Sigmoid colon (tissue), 7 donors: ENCODE measurements around the gene ARHGAP18. TPM values are rescaled to one million over a fixed set of nuclear protein-coding genes. Genes with fewer than 3 reads are reported as not detected.

Experiments
- DNase-seq: peaks from one replicate; pipeline ENCODE4 v3.0.0-alpha.2; 2019
- H3K27ac ChIP-seq, 4 donors: fragments of 200-600 bp; sonication (generic); one replicate each; pipeline ENCODE4 v1.5.1; 2016 to 2019; ENCODE audit warnings: mild to moderate bottlenecking in 1 of 4
- H3K27me3 ChIP-seq, 3 donors: fragments of 200-600 bp; sonication (generic); one replicate each; pipeline ENCODE4 v1.5.1; 2019; ENCODE audit warnings: mild to moderate bottlenecking in 1 of 3
- H3K36me3 ChIP-seq, 4 donors: fragments of 200-600 bp; sonication (generic); one replicate each; pipeline ENCODE4 v1.5.1; 2016 to 2019
- H3K4me1 ChIP-seq, 4 donors: fragments of 200-600 bp; sonication (generic); one replicate each; pipeline ENCODE4 v1.5.1; 2017 to 2019
- H3K4me3 ChIP-seq, 4 donors: fragments of 200-600 bp; sonication (generic); one replicate each; pipeline ENCODE4 v1.5.1; 2017 to 2019; ENCODE audit warnings: mild to moderate bottlenecking in 2 of 4, moderate library complexity in 1 of 4
- H3K9me3 ChIP-seq, 4 donors: fragments of 200-600 bp in 3 of 4; sonication (generic) in 3 of 4; one replicate each; pipeline versions ENCODE4 v1.5.1 to v1.6.1; 2013 to 2019
- EP300 ChIP-seq, 4 donors: sonication (generic); formaldehyde crosslinking; IDR thresholded peaks; one replicate each; pipeline ENCODE4 v1.6.1; 2017; ENCODE audit warnings: antibody characterized with exemption in 4 of 4
- POLR2A ChIP-seq, 2 donors: fragments of 450-650 bp; IDR thresholded peaks; one replicate each; pipeline ENCODE4 v1.6.1; 2016; ENCODE audit warnings: antibody characterized with exemption in 2 of 2, mild to moderate bottlenecking in 2 of 2, moderate library complexity in 2 of 2
- POLR2AphosphoS5 ChIP-seq, 4 donors: sonication (generic); formaldehyde crosslinking; IDR thresholded peaks; one replicate each; pipeline ENCODE4 v1.6.1; 2017; ENCODE audit warnings: antibody characterized with exemption in 4 of 4
- WGBS, 2 donors: extraction: QIAGEN DNeasy Blood & Tissue Kit; methylation state at CpG; one replicate each; pipeline ENCODE4 v1.1.7; 2013; 5-methylcytosine and 5-hydroxymethylcytosine counted together
- intact Hi-C: fragments of 100-400 bp; cut with DNase I; formaldehyde crosslinking; loops from one replicate; pipeline ENCODE4 v1.15.1; 2023
- polyA plus RNA-seq, 3 donors: library from polyadenylated mRNA; stranded (reverse); fragments of 200-250 nt; gene quantifications; one replicate each; pipeline ENCODE4 v1.2.3, GENCODE V29; 2013
- total RNA-seq, 4 donors: library from RNA; depleted of rRNA; stranded (reverse); fragments of >200 nt; gene quantifications; one replicate each; pipeline ENCODE4 v1.1.0, GENCODE V29; 2016
- TF ChIP-seq, protein P1 (sequence below), 4 experiments: fragments of 450-650 bp in 3 of 4; fragments of 200-600 bp in 1 of 4; IDR thresholded peaks; one replicate each; pipeline ENCODE4 v1.5.1; 2016 to 2019; ENCODE audit warnings: antibody characterized with exemption in 4 of 4, mild to moderate bottlenecking in 3 of 4, moderate library complexity in 2 of 4
- donor health status: healthy with polysubstance abuse.
- donor health status: Bipolar disorder and iron deficiency.
- donor health status: healthy.

ARHGAP18 gene
- total and polyA plus RNA-seq, 7 donors = 9.2 to 16.9 (median 10.7) TPM

- H3K4me3 ChIP-seq = no peak overlapping the region
- H3K27ac ChIP-seq = no peak overlapping the region
- intact Hi-C loops = no loop called here
- no peak for DNase-seq
- H3K36me3 ChIP-seq = no peaks in the 10 kb centered on the region
- H3K9me3 ChIP-seq = peaks cover 0 to 4% (median 0%) of the 10 kb centered on the region in 4 donors
- WGBS, 2 donors = 86 to 87% methylated on average over 5 of the region's 5 CpGs
- H3K4me1 ChIP-seq = peaks cover 0 to 11% (median 4%) of the 10 kb centered on the region in 4 donors
- no peaks in the 10 kb centered on the region for H3K27me3 ChIP-seq
- TF ChIP-seq EP300 (IDR thresholded peaks at IDR 0.05) = no peak
- no peak for TF ChIP-seq POLR2A (IDR thresholded peaks at IDR 0.05)
- TF ChIP-seq, protein P1, sequence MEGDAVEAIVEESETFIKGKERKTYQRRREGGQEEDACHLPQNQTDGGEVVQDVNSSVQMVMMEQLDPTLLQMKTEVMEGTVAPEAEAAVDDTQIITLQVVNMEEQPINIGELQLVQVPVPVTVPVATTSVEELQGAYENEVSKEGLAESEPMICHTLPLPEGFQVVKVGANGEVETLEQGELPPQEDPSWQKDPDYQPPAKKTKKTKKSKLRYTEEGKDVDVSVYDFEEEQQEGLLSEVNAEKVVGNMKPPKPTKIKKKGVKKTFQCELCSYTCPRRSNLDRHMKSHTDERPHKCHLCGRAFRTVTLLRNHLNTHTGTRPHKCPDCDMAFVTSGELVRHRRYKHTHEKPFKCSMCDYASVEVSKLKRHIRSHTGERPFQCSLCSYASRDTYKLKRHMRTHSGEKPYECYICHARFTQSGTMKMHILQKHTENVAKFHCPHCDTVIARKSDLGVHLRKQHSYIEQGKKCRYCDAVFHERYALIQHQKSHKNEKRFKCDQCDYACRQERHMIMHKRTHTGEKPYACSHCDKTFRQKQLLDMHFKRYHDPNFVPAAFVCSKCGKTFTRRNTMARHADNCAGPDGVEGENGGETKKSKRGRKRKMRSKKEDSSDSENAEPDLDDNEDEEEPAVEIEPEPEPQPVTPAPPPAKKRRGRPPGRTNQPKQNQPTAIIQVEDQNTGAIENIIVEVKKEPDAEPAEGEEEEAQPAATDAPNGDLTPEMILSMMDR (IDR thresholded peaks at IDR 0.05) = no peak
- TF ChIP-seq POLR2AphosphoS5 (IDR thresholded peaks at IDR 0.05) = no peak
Measured at GRCh38 chr6:129567374-129567773, 142.6 kb downstream of the ARHGAP18 start.

DNA sequence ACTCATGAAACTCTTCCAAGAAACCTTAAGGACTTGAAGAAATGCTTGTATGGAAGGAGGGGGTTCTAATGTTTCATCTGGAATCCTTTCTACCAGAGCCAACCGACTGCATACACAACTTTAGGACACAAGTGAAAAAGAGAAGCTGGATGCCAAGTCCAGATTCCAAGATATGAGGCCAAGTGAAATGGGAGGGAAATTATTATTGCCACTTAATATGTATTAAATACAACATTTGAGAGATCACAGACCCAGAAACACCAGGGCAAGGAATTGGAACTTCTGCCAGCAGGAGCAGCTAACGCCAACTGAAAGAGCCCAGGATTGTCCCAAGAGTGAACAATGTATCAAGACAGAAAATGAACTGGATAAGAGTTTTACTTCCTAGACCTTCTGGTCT, 144.2 kb downstream of the ARHGAP18 start:
- H3K36me3 ChIP-seq = no peaks in the 10 kb centered on the region
- H3K4me3 ChIP-seq = no peak overlapping the region
- no peak overlapping the region for H3K27ac ChIP-seq
- no peak for DNase-seq
- 81 to 82% methylated on average over 2 of the region's 2 CpGs for WGBS, 2 donors
- TF ChIP-seq POLR2AphosphoS5 (IDR thresholded peaks at IDR 0.05) (no peak), POLR2A (IDR thresholded peaks at IDR 0.05) (no peak), EP300 (IDR thresholded peaks at IDR 0.05) (no peak)
- TF ChIP-seq, protein P1 (IDR thresholded peaks at IDR 0.05) = no peak
- H3K27me3 ChIP-seq = no peaks in the 10 kb centered on the region
- peaks cover 0 to 11% (median 4%) of the 10 kb centered on the region in 4 donors for H3K4me1 ChIP-seq
- peaks cover 0 to 4% (median 0%) of the 10 kb centered on the region in 4 donors for H3K9me3 ChIP-seq
- intact Hi-C loops = no loop called here

DNA sequence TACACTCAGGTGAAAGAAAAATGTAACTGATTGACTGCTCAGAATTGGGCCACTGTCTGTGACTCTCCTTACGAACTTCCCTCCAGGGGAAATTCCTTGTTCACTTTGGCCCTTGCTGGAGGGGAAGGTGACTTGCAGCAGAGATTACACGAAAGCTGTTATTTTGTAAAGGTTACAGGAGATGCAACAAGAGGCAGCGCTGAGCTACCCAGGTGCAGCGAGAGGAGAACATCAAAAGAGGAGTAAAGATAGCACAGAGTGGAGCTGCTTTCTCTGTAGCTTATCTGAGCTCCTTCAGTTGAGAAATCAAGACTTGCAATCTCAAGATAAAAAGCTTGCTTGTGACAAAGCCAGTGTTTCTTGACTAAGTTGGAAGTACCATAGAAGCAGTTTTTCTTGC, 144.6 kb downstream of the ARHGAP18 start:
- Histone ChIP-seq H3K4me3 (no peak overlapping the region), H3K4me1 (peaks cover 0 to 11% (median 4%) of the 10 kb centered on the region in 4 donors), H3K9me3 (no peaks in the 10 kb centered on the region), H3K27ac (no peak overlapping the region), H3K36me3 (no peaks in the 10 kb centered on the region), H3K27me3 (no peaks in the 10 kb centered on the region)
- intact Hi-C loops = no loop called here
- DNase-seq = no peak
- WGBS, 2 donors = 77 to 91% methylated on average over 4 of the region's 4 CpGs
- TF ChIP-seq EP300 (IDR thresholded peaks at IDR 0.05) = no peak
- TF ChIP-seq POLR2AphosphoS5 (IDR thresholded peaks at IDR 0.05) = no peak
- TF ChIP-seq, protein P1 (IDR thresholded peaks at IDR 0.05) = no peak
- no peak for TF ChIP-seq POLR2A (IDR thresholded peaks at IDR 0.05)

DNA sequence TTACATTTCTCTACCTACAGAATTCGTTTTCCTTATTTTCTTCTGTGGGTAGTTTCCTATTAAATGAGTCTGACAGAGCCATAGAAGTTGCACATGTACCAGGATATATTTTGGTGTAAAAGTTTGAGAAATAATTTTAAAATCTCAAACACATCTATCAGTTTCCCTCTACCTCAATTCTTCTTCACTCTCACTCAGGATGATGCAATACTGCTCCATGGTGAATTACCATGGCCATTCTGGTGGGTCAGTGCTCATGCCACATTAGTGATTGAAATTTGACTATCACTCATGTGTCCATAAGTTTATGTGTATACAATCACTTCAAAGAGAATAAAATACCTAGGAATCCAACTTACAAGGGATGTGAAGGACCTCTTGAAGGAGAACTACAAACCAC, 151.7 kb downstream of the ARHGAP18 start:
- no peak for TF ChIP-seq EP300 (IDR thresholded peaks at IDR 0.05)
- TF ChIP-seq POLR2AphosphoS5 (IDR thresholded peaks at IDR 0.05) = no peak
- TF ChIP-seq POLR2A (IDR thresholded peaks at IDR 0.05) = no peak
- TF ChIP-seq, protein P1 (IDR thresholded peaks at IDR 0.05) = no peak
- intact Hi-C loops = no loop called here
- no peaks in the 10 kb centered on the region for H3K27me3 ChIP-seq
- H3K4me3 ChIP-seq = no peak overlapping the region
- DNase-seq = no peak
- H3K9me3 ChIP-seq = no peaks in the 10 kb centered on the region
- H3K36me3 ChIP-seq = no peaks in the 10 kb centered on the region
- no peaks in the 10 kb centered on the region for H3K4me1 ChIP-seq
- 82 to 95% methylated on average over 1 of the region's 1 CpG for WGBS, 2 donors
- no peak overlapping the region for H3K27ac ChIP-seq

GRCh38 chr6:129555206-129555832, 154.7 kb downstream of the ARHGAP18 start:
- intact Hi-C loops = no loop called here
- WGBS, 2 donors = 89 to 95% methylated on average over 5 of the region's 5 CpGs
- TF ChIP-seq POLR2AphosphoS5 (IDR thresholded peaks at IDR 0.05) (no peak), EP300 (IDR thresholded peaks at IDR 0.05) (no peak), POLR2A (IDR thresholded peaks at IDR 0.05) (no peak)
- TF ChIP-seq, protein P1 (IDR thresholded peaks at IDR 0.05) = no peak
- H3K27me3 ChIP-seq = no peaks in the 10 kb centered on the region
- H3K4me1 ChIP-seq = no peaks in the 10 kb centered on the region
- H3K9me3 ChIP-seq = no peaks in the 10 kb centered on the region
- no peak for DNase-seq
- no peak overlapping the region for H3K4me3 ChIP-seq
- no peaks in the 10 kb centered on the region for H3K36me3 ChIP-seq
- no peak overlapping the region for H3K27ac ChIP-seq
